Measurements from ENCODE around the gene PDE3A. TPM values are rescaled to one million over a fixed set of nuclear protein-coding genes. Genes with fewer than 3 reads are reported as not detected.

The PDE3A gene
- total RNA-seq, 2 experiments from 2014 or later, result not detected

- no peak overlapping the region for H3K27ac Mint-ChIP-seq
- no peaks in the 10 kb centered on the region for H3K4me1 Mint-ChIP-seq (ENCODE audit: low read depth)
- POLR2A ChIA-PET, result no interaction called here
- intact Hi-C loops (cut with micrococcal nuclease), result no loop called here
- DNase-seq, result no peak
- no peaks in the 10 kb centered on the region for H3K9me3 Mint-ChIP-seq
- peaks cover 2% of the 10 kb centered on the region for H3K27me3 Mint-ChIP-seq
- no peak overlapping the region for H3K4me3 Mint-ChIP-seq
- H3K36me3 Mint-ChIP-seq, result no peaks in the 10 kb centered on the region
- CTCF ChIA-PET, result interaction anchor here (0.6 kb wide), 1 partner anchor 24 kb away, joined by 4 read pairs; no protein-coding TSS in a partner anchor
Measured at GRCh38 chr12:20438299-20438779, 70.0 kb downstream of the PDE3A start.

GRCh38 chr12:20439626-20440025, 71.3 kb downstream of the PDE3A start:
- H3K27me3 Mint-ChIP-seq, result peaks cover 2% of the 10 kb centered on the region
- no peak for DNase-seq
- H3K36me3 Mint-ChIP-seq, result no peaks in the 10 kb centered on the region
- H3K9me3 Mint-ChIP-seq, result no peaks in the 10 kb centered on the region
- no peaks in the 10 kb centered on the region for H3K4me1 Mint-ChIP-seq (ENCODE audit: low read depth)
- no peak overlapping the region for H3K27ac Mint-ChIP-seq
- no peak overlapping the region for H3K4me3 Mint-ChIP-seq
- ChIA-PET CTCF (no interaction called here), POLR2A (interaction anchor here (0.6 kb wide), 1 partner anchor 781 kb away, joined by 4 read pairs; no protein-coding TSS in a partner anchor)
- intact Hi-C loops (cut with micrococcal nuclease), result no loop called here

GRCh38 chr12:20440408-20440807, 72.1 kb downstream of the PDE3A start:
- CTCF ChIA-PET, result interaction anchor here (0.6 kb wide), 1 partner anchor 22 kb away, joined by 5 read pairs; no protein-coding TSS in a partner anchor

GRCh38 chr12:20442322-20442721, 74.0 kb downstream of the PDE3A start:
- peaks cover 2% of the 10 kb centered on the region for H3K27me3 Mint-ChIP-seq
- ChIA-PET CTCF (no interaction called here), POLR2A (no interaction called here)
- no peak overlapping the region for H3K4me3 Mint-ChIP-seq
- H3K36me3 Mint-ChIP-seq, result no peaks in the 10 kb centered on the region
- no peak overlapping the region for H3K27ac Mint-ChIP-seq
- H3K4me1 Mint-ChIP-seq (ENCODE audit: low read depth), result no peaks in the 10 kb centered on the region
- H3K9me3 Mint-ChIP-seq, result no peaks in the 10 kb centered on the region
- DNase-seq, result no peak
- intact Hi-C loops (cut with micrococcal nuclease), result no loop called here

More at GRCh38 chr12:20440408-20440807, 72.1 kb downstream of the PDE3A start:
- no peak for DNase-seq
- peaks cover 2% of the 10 kb centered on the region for H3K27me3 Mint-ChIP-seq
- no peaks in the 10 kb centered on the region for H3K4me1 Mint-ChIP-seq (ENCODE audit: low read depth)
- H3K36me3 Mint-ChIP-seq, result no peaks in the 10 kb centered on the region
- intact Hi-C loops (cut with micrococcal nuclease), result no loop called here
- H3K9me3 Mint-ChIP-seq, result no peaks in the 10 kb centered on the region
- POLR2A ChIA-PET, result no interaction called here
- no peak overlapping the region for H3K27ac Mint-ChIP-seq
- no peak overlapping the region for H3K4me3 Mint-ChIP-seq

- intact Hi-C loops (cut with micrococcal nuclease), result no loop called here
- no peaks in the 10 kb centered on the region for H3K4me1 Mint-ChIP-seq (ENCODE audit: low read depth)
Measured at GRCh38 chr12:20443255-20443654, 74.9 kb downstream of the PDE3A start.

GRCh38 chr12:20443792-20444191, 75.5 kb downstream of the PDE3A start:
- intact Hi-C loops (cut with micrococcal nuclease), result no loop called here
- no peaks in the 10 kb centered on the region for H3K36me3 Mint-ChIP-seq
- no peak overlapping the region for H3K27ac Mint-ChIP-seq
- H3K4me1 Mint-ChIP-seq (ENCODE audit: low read depth), result no peaks in the 10 kb centered on the region
- no peak for DNase-seq
- CTCF ChIA-PET, result no interaction called here
- H3K27me3 Mint-ChIP-seq, result peaks cover 2% of the 10 kb centered on the region
- POLR2A ChIA-PET, result no interaction called here
- H3K9me3 Mint-ChIP-seq, result no peaks in the 10 kb centered on the region
- no peak overlapping the region for H3K4me3 Mint-ChIP-seq

More at GRCh38 chr12:20443255-20443654, 74.9 kb downstream of the PDE3A start:
- peaks cover 2% of the 10 kb centered on the region for H3K27me3 Mint-ChIP-seq
- ChIA-PET CTCF (no interaction called here), POLR2A (no interaction called here)
- DNase-seq, result no peak
- no peaks in the 10 kb centered on the region for H3K9me3 Mint-ChIP-seq
- H3K36me3 Mint-ChIP-seq, result no peaks in the 10 kb centered on the region
- no peak overlapping the region for H3K27ac Mint-ChIP-seq
- no peak overlapping the region for H3K4me3 Mint-ChIP-seq

GRCh38 chr12:20444595-20445170, 76.3 kb downstream of the PDE3A start:
- no peaks in the 10 kb centered on the region for H3K4me1 Mint-ChIP-seq (ENCODE audit: low read depth)
- H3K4me3 Mint-ChIP-seq, result no peak overlapping the region
- H3K27me3 Mint-ChIP-seq, result peaks cover 2% of the 10 kb centered on the region
- no peaks in the 10 kb centered on the region for H3K36me3 Mint-ChIP-seq
- ChIA-PET CTCF (no interaction called here), POLR2A (no interaction called here)
- intact Hi-C loops (cut with micrococcal nuclease), result no loop called here
- H3K27ac Mint-ChIP-seq, result no peak overlapping the region
- DNase-seq, result no peak
- H3K9me3 Mint-ChIP-seq, result no peaks in the 10 kb centered on the region

GRCh38 chr12:20445687-20446086, 77.3 kb downstream of the PDE3A start:
- DNase-seq, result no peak
- ChIA-PET POLR2A (no interaction called here), CTCF (no interaction called here)
- Mint-ChIP-seq H3K4me1 (ENCODE audit: low read depth) (no peaks in the 10 kb centered on the region), H3K9me3 (no peaks in the 10 kb centered on the region), H3K36me3 (no peaks in the 10 kb centered on the region), H3K4me3 (no peak overlapping the region), H3K27ac (no peak overlapping the region), H3K27me3 (peaks cover 2% of the 10 kb centered on the region)
- intact Hi-C loops (cut with micrococcal nuclease), result no loop called here

GRCh38 chr12:20446836-20447235, 78.5 kb downstream of the PDE3A start:
- CTCF ChIA-PET, result no interaction called here
- intact Hi-C loops (cut with micrococcal nuclease), result no loop called here
- DNase-seq, result no peak

GRCh38 chr12:20448781-20449180, 80.4 kb downstream of the PDE3A start:
- H3K27ac Mint-ChIP-seq, result no peak overlapping the region
- ChIA-PET POLR2A (no interaction called here), CTCF (no interaction called here)
- no peaks in the 10 kb centered on the region for H3K9me3 Mint-ChIP-seq
- intact Hi-C loops (cut with micrococcal nuclease), result no loop called here
- H3K36me3 Mint-ChIP-seq, result no peaks in the 10 kb centered on the region
- H3K4me3 Mint-ChIP-seq, result no peak overlapping the region
- H3K4me1 Mint-ChIP-seq (ENCODE audit: low read depth), result no peaks in the 10 kb centered on the region
- H3K27me3 Mint-ChIP-seq, result no peaks in the 10 kb centered on the region
- no peak for DNase-seq

More at GRCh38 chr12:20446836-20447235, 78.5 kb downstream of the PDE3A start:
- Mint-ChIP-seq H3K36me3 (no peaks in the 10 kb centered on the region), H3K4me3 (no peak overlapping the region), H3K9me3 (no peaks in the 10 kb centered on the region), H3K27ac (no peak overlapping the region), H3K27me3 (peaks cover 2% of the 10 kb centered on the region), H3K4me1 (ENCODE audit: low read depth) (no peaks in the 10 kb centered on the region)
- POLR2A ChIA-PET, result no interaction called here

GRCh38 chr12:20450591-20451180, 82.3 kb downstream of the PDE3A start:
- CTCF ChIA-PET, result no interaction called here
- Mint-ChIP-seq H3K4me3 (no peak overlapping the region), H3K9me3 (no peaks in the 10 kb centered on the region), H3K4me1 (ENCODE audit: low read depth) (no peaks in the 10 kb centered on the region), H3K27ac (no peak overlapping the region), H3K36me3 (no peaks in the 10 kb centered on the region), H3K27me3 (peaks cover 1% of the 10 kb centered on the region)
- intact Hi-C loops (cut with micrococcal nuclease), result no loop called here
- no peak for DNase-seq
- POLR2A ChIA-PET, result no interaction called here

GRCh38 chr12:20451761-20452160, 83.4 kb downstream of the PDE3A start:
- CTCF ChIA-PET, result no interaction called here
- H3K27ac Mint-ChIP-seq, result no peak overlapping the region

GRCh38 chr12:20452496-20453010, 84.2 kb downstream of the PDE3A start:
- H3K9me3 Mint-ChIP-seq, result no peaks in the 10 kb centered on the region
- POLR2A ChIA-PET, result no interaction called here
- intact Hi-C loops (cut with micrococcal nuclease), result no loop called here
- CTCF ChIA-PET, result no interaction called here
- H3K36me3 Mint-ChIP-seq, result no peaks in the 10 kb centered on the region
- H3K27ac Mint-ChIP-seq, result no peak overlapping the region
- no peaks in the 10 kb centered on the region for H3K4me1 Mint-ChIP-seq (ENCODE audit: low read depth)
- no peak overlapping the region for H3K4me3 Mint-ChIP-seq
- no peak for DNase-seq
- peaks cover 4% of the 10 kb centered on the region for H3K27me3 Mint-ChIP-seq

More at GRCh38 chr12:20451761-20452160, 83.4 kb downstream of the PDE3A start:
- POLR2A ChIA-PET, result no interaction called here
- no peaks in the 10 kb centered on the region for H3K9me3 Mint-ChIP-seq
- H3K4me1 Mint-ChIP-seq (ENCODE audit: low read depth), result no peaks in the 10 kb centered on the region
- no peaks in the 10 kb centered on the region for H3K36me3 Mint-ChIP-seq
- H3K27me3 Mint-ChIP-seq, result peaks cover 1% of the 10 kb centered on the region
- no peak overlapping the region for H3K4me3 Mint-ChIP-seq
- DNase-seq, result no peak
- intact Hi-C loops (cut with micrococcal nuclease), result no loop called here
